Keratinocyte (primary cell): ENCODE results near the gene EXD3. TPM values are rescaled to one million over a fixed set of nuclear protein-coding genes. Genes with fewer than 3 reads are reported as not detected.

Experiments
- DNase-seq: peaks from one replicate; pipeline ENCODE4 v3.0.0-alpha.2; 2011; ENCODE audit warnings: low read depth, missing footprints, low spot score
- FAIRE-seq: peaks from 2 replicates; lab custom pipeline; 2011; peaks lifted over from hg19 to GRCh38; lab: Jason Lieb, UNC
- H2AFZ ChIP-seq: 2 replicates; pipeline ENCODE4 v1.6.0; 2012; ENCODE audit warnings: low read length, control low read depth, inconsistent platforms; ENCODE audit not compliant: control insufficient read depth
- H3K27ac ChIP-seq: 2 replicates; pipeline ENCODE4 v1.5.1; 2011; ENCODE audit warnings: low read length; ENCODE audit not compliant: control insufficient read depth, insufficient read depth
- H3K27me3 ChIP-seq: 3 replicates; pipeline ENCODE4 v1.6.0; 2011; ENCODE audit warnings: low read length; ENCODE audit not compliant: control insufficient read depth, insufficient read depth; ENCODE audit errors: extremely low read depth
- H3K36me3 ChIP-seq, 2 experiments: 2 replicates in 1 of 2; 3 replicates in 1 of 2; pipeline ENCODE4 v1.5.1; 2011; ENCODE audit warnings: low read length in 2 of 2, mild to moderate bottlenecking in 1 of 2; ENCODE audit not compliant: control insufficient read depth in 2 of 2, insufficient read depth in 2 of 2; ENCODE audit errors: extremely low read depth in 1 of 2
- H3K4me1 ChIP-seq: 3 replicates; pipeline ENCODE4 v1.5.1; 2011; ENCODE audit warnings: low read length; ENCODE audit not compliant: control insufficient read depth, insufficient read depth; ENCODE audit errors: extremely low read depth
- H3K4me2 ChIP-seq: 3 replicates; pipeline ENCODE4 v1.6.0; 2011; ENCODE audit warnings: low read depth, low read length; ENCODE audit not compliant: control insufficient read depth, insufficient read depth; ENCODE audit errors: extremely low read depth
- H3K4me3 ChIP-seq, 3 experiments: fragments of 200-600 bp in 1 of 3; sonication (generic) in 1 of 3; 2 replicates in 2 of 3; 3 replicates in 1 of 3; pipeline ENCODE4 v1.5.1; 2011 to 2016; ENCODE audit warnings: low read length in 3 of 3, mild to moderate bottlenecking in 3 of 3, control low read depth in 2 of 3, inconsistent platforms in 1 of 3, low read depth in 1 of 3, mixed read lengths in 1 of 3, mixed run types in 1 of 3, moderate library complexity in 1 of 3; ENCODE audit not compliant: control insufficient read depth in 2 of 3, insufficient read depth in 2 of 3; ENCODE audit errors: extremely low read depth in 1 of 3
- H3K79me2 ChIP-seq: 2 replicates; pipeline ENCODE4 v1.6.0; 2012; ENCODE audit warnings: low read length; ENCODE audit not compliant: control insufficient read depth, insufficient read depth
- H3K9ac ChIP-seq: 3 replicates; pipeline ENCODE4 v1.6.0; 2011; ENCODE audit warnings: low read length; ENCODE audit not compliant: control insufficient read depth, insufficient read depth; ENCODE audit errors: extremely low read depth
- H3K9me1 ChIP-seq: 3 replicates; pipeline ENCODE4 v1.6.0; 2011; ENCODE audit warnings: low read length; ENCODE audit not compliant: control insufficient read depth, insufficient read depth; ENCODE audit errors: extremely low read depth
- H3K9me3 ChIP-seq: 2 replicates; pipeline ENCODE4 v1.5.1; 2012; ENCODE audit warnings: low read depth, low read length; ENCODE audit not compliant: control insufficient read depth
- H4K20me1 ChIP-seq: 3 replicates; pipeline ENCODE4 v1.6.0; 2011; ENCODE audit warnings: low read length; ENCODE audit not compliant: control insufficient read depth, insufficient read depth; ENCODE audit errors: extremely low read depth
- EZH2 ChIP-seq: IDR thresholded peaks from one replicate; pipeline ENCODE4 v1.6.1; 2012; ENCODE audit warnings: inconsistent platforms, mild to moderate bottlenecking, low read length, moderate library complexity
- dilution Hi-C: fragments of 300-500 bp; cut with MboI; formaldehyde crosslinking; loops from one replicate; pipeline ENCODE4 v1.7.0; 2020; ENCODE audit warnings: low sequenced_read_pairs; ENCODE audit not compliant: extremely low pct_ligation_motif_present
- polyA plus RNA-seq, 5 experiments: library from polyadenylated mRNA; depleted of rRNA in 3 of 5; stranded (reverse) in 3 of 5; stranded (forward) in 1 of 5; unstranded in 1 of 5; fragments of >200 nt; gene quantifications; 1 replicate in 1 of 5; 2 replicates in 3 of 5; 3 replicates in 1 of 5; pipeline versions ENCODE4 v1.2.1 to v1.2.3, GENCODE V29; 2011 to 2012; ENCODE audit warnings: missing spikeins in 2 of 5, low read depth in 1 of 5, low replicate concordance in 1 of 5
- TF ChIP-seq, protein P1 (sequence below), 3 experiments: IDR thresholded peaks in 1 of 3; conservative IDR thresholded peaks in 1 of 3; optimal IDR thresholded peaks in 1 of 3; 2 replicates in 2 of 3; 3 replicates in 1 of 3; pipeline versions ENCODE3 to v1.5.1; 2011; ENCODE audit warnings: low read length in 3 of 3, mild to moderate bottlenecking in 3 of 3, moderate library complexity in 2 of 3, control low read depth in 1 of 3, inconsistent platforms in 1 of 3; ENCODE audit not compliant: insufficient read depth in 2 of 3; ENCODE audit errors: extremely low read depth in 1 of 3

The EXD3 gene
- polyA plus RNA-seq, 1 donor (not counting 4 experiments of a cell fraction or from before 2014, with no cell fraction given) = 1.5 TPM

DNA sequence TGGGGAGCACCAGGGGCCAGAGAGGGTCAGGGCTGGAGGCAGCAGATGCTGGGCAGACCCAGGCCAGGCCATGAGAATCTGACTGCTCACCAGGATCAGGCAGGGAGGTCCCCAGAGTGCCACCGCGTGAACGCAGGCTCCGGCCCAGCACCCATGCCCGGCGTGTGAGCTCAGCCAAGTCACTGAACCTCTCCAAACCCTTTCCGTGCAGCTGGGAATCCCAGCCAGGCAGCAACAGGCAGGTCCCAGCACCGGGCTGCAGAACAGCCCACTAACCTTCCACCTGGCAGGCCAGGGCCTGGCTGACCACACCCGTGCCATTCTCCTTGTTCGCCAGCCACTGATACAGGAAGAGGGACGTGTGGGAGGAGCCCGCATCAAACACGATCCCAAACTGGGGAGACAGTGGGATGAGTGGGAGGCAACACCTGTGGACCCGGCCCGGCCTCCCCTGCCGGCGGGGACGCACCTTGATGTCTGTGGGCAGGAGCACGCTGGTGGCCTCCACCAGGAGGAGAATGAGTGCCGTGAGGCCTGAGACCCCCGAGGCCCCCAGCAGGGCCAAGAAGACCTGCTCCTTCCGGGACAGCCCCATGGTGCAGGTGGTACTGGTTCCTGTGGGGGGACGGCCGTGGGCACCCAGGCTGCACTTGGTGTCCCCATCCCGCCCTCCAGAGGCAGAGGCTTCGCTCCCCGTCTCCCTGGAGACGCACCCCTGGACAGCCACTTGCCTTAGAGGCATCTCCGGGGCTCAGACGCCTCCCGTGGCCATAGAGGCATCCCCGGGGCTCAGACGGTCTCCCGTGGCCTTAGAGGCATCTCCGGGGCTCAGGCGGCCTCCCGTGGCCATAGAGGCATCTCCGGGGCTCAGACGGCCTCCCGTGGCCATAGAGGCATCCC lies 15.0 kb upstream of the EXD3 start:
- Histone ChIP-seq H3K79me2 (no peaks in the 10 kb centered on the region), H3K4me1 (no peaks in the 10 kb centered on the region), H3K27me3 (peaks cover 20% of the 10 kb centered on the region), H3K36me3 (no peaks in the 10 kb centered on the region), H3K9ac (no peak overlapping the region), H3K4me2 (no peak overlapping the region), H4K20me1 (no peaks in the 10 kb centered on the region), H3K9me3 (no peaks in the 10 kb centered on the region), H3K9me1 (no peaks in the 10 kb centered on the region), H3K4me3 (no peak overlapping the region), H3K27ac (no peak overlapping the region), H2AFZ (no peak overlapping the region)
- dilution Hi-C loops = no loop called here
- FAIRE-seq = no peak
- no peak for DNase-seq
- TF ChIP-seq EZH2 = no peak
- TF ChIP-seq, protein P1, sequence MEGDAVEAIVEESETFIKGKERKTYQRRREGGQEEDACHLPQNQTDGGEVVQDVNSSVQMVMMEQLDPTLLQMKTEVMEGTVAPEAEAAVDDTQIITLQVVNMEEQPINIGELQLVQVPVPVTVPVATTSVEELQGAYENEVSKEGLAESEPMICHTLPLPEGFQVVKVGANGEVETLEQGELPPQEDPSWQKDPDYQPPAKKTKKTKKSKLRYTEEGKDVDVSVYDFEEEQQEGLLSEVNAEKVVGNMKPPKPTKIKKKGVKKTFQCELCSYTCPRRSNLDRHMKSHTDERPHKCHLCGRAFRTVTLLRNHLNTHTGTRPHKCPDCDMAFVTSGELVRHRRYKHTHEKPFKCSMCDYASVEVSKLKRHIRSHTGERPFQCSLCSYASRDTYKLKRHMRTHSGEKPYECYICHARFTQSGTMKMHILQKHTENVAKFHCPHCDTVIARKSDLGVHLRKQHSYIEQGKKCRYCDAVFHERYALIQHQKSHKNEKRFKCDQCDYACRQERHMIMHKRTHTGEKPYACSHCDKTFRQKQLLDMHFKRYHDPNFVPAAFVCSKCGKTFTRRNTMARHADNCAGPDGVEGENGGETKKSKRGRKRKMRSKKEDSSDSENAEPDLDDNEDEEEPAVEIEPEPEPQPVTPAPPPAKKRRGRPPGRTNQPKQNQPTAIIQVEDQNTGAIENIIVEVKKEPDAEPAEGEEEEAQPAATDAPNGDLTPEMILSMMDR (optimal IDR thresholded peaks at IDR 0.05 in 1 of 3, IDR thresholded peaks at IDR 0.05 in 1 of 3, conservative IDR thresholded peaks at IDR 0.05 in 1 of 3; ENCODE audit: extremely low read depth in 1 of 3, insufficient read depth in 2 of 3, low read length in 3 of 3) = no peak

DNA sequence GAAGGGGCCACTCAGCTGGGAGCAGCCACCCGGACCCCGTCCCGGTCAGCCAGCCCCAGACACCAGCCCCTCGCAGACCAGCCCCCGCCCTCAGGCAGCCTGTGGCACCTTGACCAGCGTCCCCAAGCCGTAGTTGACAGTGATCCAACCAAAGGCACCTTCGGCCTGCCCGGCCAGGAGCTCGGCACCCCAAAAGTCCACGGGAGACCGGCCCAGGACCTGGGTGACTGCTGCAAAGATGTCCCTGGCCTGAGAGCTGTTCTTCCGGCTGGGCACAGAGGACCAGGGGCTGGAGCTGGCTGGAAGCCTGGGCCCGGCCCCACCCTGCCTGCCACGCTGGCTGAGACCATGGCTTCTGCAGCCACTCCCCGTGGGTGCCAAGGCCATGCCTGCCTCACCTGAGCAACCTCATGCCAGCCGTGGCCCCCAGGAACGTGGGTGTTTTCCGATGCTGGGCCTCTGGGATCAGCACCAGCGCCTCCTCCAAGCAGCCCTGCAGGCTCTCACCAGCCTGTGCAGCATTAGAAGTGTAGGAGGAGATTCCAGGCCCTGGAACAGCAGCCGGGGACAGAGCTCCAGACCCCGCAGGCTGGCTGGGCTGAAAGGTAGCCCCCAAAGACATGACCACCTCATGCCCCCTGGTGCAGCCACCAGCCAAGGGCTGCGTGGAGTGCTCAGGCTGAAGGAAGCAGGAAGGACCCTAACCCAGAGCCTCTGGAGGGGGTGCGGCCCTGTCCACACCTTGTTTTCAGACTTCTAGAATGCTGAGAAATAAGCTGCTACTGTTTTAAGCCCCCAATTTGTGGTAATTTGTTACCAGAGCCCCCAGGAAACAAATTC lies 14.0 kb upstream of the EXD3 start:
- Histone ChIP-seq H3K79me2 (no peaks in the 10 kb centered on the region), H3K36me3 (no peaks in the 10 kb centered on the region), H3K9me1 (no peaks in the 10 kb centered on the region), H3K4me1 (no peaks in the 10 kb centered on the region), H4K20me1 (no peaks in the 10 kb centered on the region), H3K4me2 (no peak overlapping the region), H2AFZ (no peak overlapping the region), H3K4me3 (no peak overlapping the region), H3K9me3 (no peaks in the 10 kb centered on the region), H3K27ac (no peak overlapping the region), H3K27me3 (peaks cover 20% of the 10 kb centered on the region), H3K9ac (no peak overlapping the region)
- dilution Hi-C loops = no loop called here
- FAIRE-seq (no peak), DNase-seq (no peak)
- TF ChIP-seq, protein P1 (optimal IDR thresholded peaks at IDR 0.05 in 1 of 3, IDR thresholded peaks at IDR 0.05 in 1 of 3, conservative IDR thresholded peaks at IDR 0.05 in 1 of 3; ENCODE audit: extremely low read depth in 1 of 3, insufficient read depth in 2 of 3, low read length in 3 of 3) = no peak
- TF ChIP-seq EZH2 = no peak
